GM12892 (cell line): ENCODE measurements around the gene OR2V1.

Experiments used
- POLR2A ChIP-seq: IDR thresholded peaks from 2 replicates; pipeline ENCODE4 v1.6.1; 2011; ENCODE audit warnings: low read depth, low read length, control low read depth
- POLR2AphosphoS5 ChIP-seq: IDR thresholded peaks from 2 replicates; pipeline ENCODE4 v1.6.1; 2011; ENCODE audit warnings: low read depth, low read length, control low read depth

GRCh38 chr5:181159286-181160151, 28.6 kb upstream of the OR2V1 start:
- no peak for TF ChIP-seq POLR2A
- no peak for TF ChIP-seq POLR2AphosphoS5
